Activated naive CD8-positive, alpha-beta T cell treated with anti-CD3 and anti-CD28 coated beads, Interleukin-2, amount 10 ng/mL, durations not matched to agents 7 days and 5 days (primary cell): Measurements from ENCODE around the gene DHDH. TPM values are rescaled to one million over a fixed set of nuclear protein-coding genes. Genes with fewer than 3 reads are reported as not detected.

Experiments used
- ATAC-seq: fragments of 150-1000 bp; cut with Tn5 transposase; one replicate; pipeline ENCODE4 v1.10.0; 2021; ENCODE audit warnings: low read depth, moderate library complexity
- POLR2A ChIA-PET: fragments of 350-600 bp; sonication (Branson Sonifier 250); formaldehyde crosslinking; loops from one replicate; lab custom pipeline; 2021; ENCODE audit warnings: antibody characterized with exemption; lab: Charles Lee
- DNase-seq: peaks from one replicate; pipeline ENCODE4 v3.0.0; 2021
- H3K27ac Mint-ChIP-seq: one replicate; pipeline ENCODE4 v1.8.0; 2022; ENCODE audit warnings: mild to moderate bottlenecking, mixed read lengths
- H3K27me3 Mint-ChIP-seq: one replicate; pipeline ENCODE4 v1.8.0; 2022; ENCODE audit warnings: mild to moderate bottlenecking, moderate library complexity, mixed read lengths
- H3K36me3 Mint-ChIP-seq: one replicate; pipeline ENCODE4 v1.8.0; 2021; ENCODE audit warnings: mild to moderate bottlenecking, mixed read lengths
- H3K4me1 Mint-ChIP-seq: one replicate; pipeline ENCODE4 v1.8.0; 2021; ENCODE audit warnings: mixed read lengths
- H3K4me3 Mint-ChIP-seq: one replicate; pipeline ENCODE4 v1.8.0; 2022; ENCODE audit warnings: mild to moderate bottlenecking, moderate library complexity, mixed read lengths
- H3K9me3 Mint-ChIP-seq: one replicate; pipeline ENCODE4 v1.8.0; 2021; ENCODE audit warnings: mixed read lengths
- total RNA-seq, 2 experiments: library from RNA; stranded (reverse); gene quantifications; one replicate each; pipeline ENCODE4 v1.2.3, GENCODE V29; 2021

The DHDH gene
- total RNA-seq, 2 experiments from 2014 or later, result 1.7 to 2.6 TPM

DNA sequence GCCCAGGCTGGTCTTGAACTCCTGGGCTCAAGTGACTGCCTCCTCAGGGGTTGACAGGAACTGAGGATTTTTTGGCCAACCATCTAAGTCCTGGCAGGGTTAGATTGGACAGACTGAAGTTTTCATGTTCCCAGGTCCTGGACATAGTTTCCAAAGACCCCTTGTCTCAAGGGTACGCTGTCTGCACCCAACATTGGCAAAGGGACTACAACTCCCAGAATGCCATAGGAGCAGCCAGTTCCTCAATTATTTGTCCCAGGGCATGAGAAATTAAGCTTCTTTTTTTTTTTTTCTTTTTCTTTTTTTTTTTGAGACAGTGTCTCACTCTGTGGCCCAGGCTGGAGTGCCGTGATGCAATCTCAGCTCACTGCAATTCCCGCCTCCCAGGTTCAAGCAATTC lies 52.7 kb downstream of the DHDH start:
- Mint-ChIP-seq H3K27me3 (no peaks in the 10 kb centered on the region), H3K4me1 (peaks cover 9% of the 10 kb centered on the region), H3K4me3 (no peak overlapping the region), H3K9me3 (no peaks in the 10 kb centered on the region), H3K36me3 (peaks cover 24% of the 10 kb centered on the region), H3K27ac (no peak overlapping the region)
- ATAC-seq, result no peak
- POLR2A ChIA-PET, result no interaction called here
- DNase-seq, result no peak

GRCh38 chr19:48987323-48987722 lies 53.8 kb downstream of the DHDH start:
- H3K9me3 Mint-ChIP-seq, result no peaks in the 10 kb centered on the region
- POLR2A ChIA-PET, result no interaction called here
- no peak overlapping the region for H3K4me3 Mint-ChIP-seq
- H3K27me3 Mint-ChIP-seq, result no peaks in the 10 kb centered on the region
- peaks cover 13% of the 10 kb centered on the region for H3K4me1 Mint-ChIP-seq
- no peak for ATAC-seq
- H3K36me3 Mint-ChIP-seq, result peaks cover 22% of the 10 kb centered on the region
- DNase-seq, result no peak
- peak overlapping the region; percentile 44 for H3K27ac Mint-ChIP-seq

GRCh38 chr19:48988286-48988685 lies 54.8 kb downstream of the DHDH start:
- Mint-ChIP-seq H3K27me3 (no peaks in the 10 kb centered on the region), H3K27ac (no peak overlapping the region), H3K9me3 (no peaks in the 10 kb centered on the region), H3K4me1 (peaks cover 14% of the 10 kb centered on the region), H3K4me3 (no peak overlapping the region), H3K36me3 (peaks cover 20% of the 10 kb centered on the region)
- ATAC-seq (no peak), DNase-seq (no peak)
- POLR2A ChIA-PET, result no interaction called here

- POLR2A ChIA-PET, result no interaction called here
- no peaks in the 10 kb centered on the region for H3K27me3 Mint-ChIP-seq
Observed at GRCh38 chr19:48988860-48989259, 55.4 kb downstream of the DHDH start.

DNA sequence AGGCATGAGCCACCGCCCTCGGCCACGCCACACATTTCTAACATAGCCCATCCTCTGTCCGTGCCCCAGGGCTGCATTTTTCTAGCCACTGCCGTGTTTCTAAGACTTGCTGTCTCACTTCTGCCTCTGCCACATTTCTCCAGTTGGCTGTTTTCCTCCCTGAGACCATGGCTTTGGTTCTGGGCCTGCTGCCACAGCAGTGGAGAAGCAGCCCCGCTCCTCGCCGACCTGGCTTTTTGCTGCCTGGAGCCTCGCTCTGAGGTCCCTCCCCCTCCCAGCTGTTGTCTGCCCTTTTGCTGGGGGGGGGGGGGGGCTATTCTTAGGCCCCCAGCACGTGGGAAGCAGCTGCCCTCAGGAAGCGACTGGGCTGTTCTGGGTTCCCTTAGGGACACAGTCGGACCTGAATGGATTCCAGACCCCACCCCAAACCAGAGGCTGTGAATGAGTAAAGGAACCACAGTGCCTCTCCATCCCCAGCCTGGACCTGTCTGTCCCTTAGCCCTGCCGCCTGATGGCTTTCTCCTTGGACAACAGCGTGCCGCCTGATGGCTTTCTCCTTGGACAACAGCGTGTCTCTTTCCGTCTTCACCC lies 56.3 kb downstream of the DHDH start:
- H3K4me1 Mint-ChIP-seq, result peaks cover 20% of the 10 kb centered on the region

More at GRCh38 chr19:48988860-48989259, 55.4 kb downstream of the DHDH start:
- peaks cover 16% of the 10 kb centered on the region for H3K4me1 Mint-ChIP-seq
- DNase-seq (no peak), ATAC-seq (no peak)
- H3K9me3 Mint-ChIP-seq, result no peaks in the 10 kb centered on the region
- H3K4me3 Mint-ChIP-seq, result no peak overlapping the region
- peaks cover 20% of the 10 kb centered on the region for H3K36me3 Mint-ChIP-seq
- H3K27ac Mint-ChIP-seq, result no peak overlapping the region

DNA sequence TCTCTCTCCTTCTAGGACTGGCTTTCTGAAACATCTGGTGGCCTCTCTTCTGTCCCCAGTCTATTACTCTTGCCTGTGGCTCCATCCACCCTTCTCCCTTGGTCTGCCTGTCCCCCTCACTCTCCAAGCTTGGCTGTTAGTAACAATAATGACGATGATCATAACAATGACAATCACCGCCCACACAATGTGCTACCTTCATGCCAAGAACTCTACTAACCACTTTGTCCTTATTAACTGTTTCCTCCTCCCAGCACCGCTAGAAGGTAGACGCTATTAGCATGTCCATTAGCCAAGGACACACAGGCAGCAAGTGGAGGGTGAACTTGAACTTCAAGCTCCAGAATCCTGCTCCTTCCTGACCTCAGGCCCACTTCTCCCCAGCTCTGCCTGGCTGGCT lies 56.9 kb downstream of the DHDH start:
- peaks cover 26% of the 10 kb centered on the region for H3K4me1 Mint-ChIP-seq
- ATAC-seq (no peak), DNase-seq (no peak)
- H3K36me3 Mint-ChIP-seq, result peaks cover 19% of the 10 kb centered on the region
- H3K9me3 Mint-ChIP-seq, result no peaks in the 10 kb centered on the region
- no peaks in the 10 kb centered on the region for H3K27me3 Mint-ChIP-seq
- H3K4me3 Mint-ChIP-seq, result no peak overlapping the region
- H3K27ac Mint-ChIP-seq, result peak overlapping the region; percentile 17
- POLR2A ChIA-PET, result no interaction called here

More for the DNA sequence above, 56.3 kb downstream of the DHDH start:
- H3K27ac Mint-ChIP-seq, result peak overlapping the region; percentile 17
- H3K4me3 Mint-ChIP-seq, result no peak overlapping the region
- peaks cover 20% of the 10 kb centered on the region for H3K36me3 Mint-ChIP-seq
- ATAC-seq (no peak), DNase-seq (no peak)
- H3K9me3 Mint-ChIP-seq, result no peaks in the 10 kb centered on the region
- POLR2A ChIA-PET, result no interaction called here
- H3K27me3 Mint-ChIP-seq, result no peaks in the 10 kb centered on the region

- H3K9me3 Mint-ChIP-seq, result no peaks in the 10 kb centered on the region
- H3K36me3 Mint-ChIP-seq, result peaks cover 18% of the 10 kb centered on the region
- no peak overlapping the region for H3K27ac Mint-ChIP-seq
- POLR2A ChIA-PET, result no interaction called here
- DNase-seq (no peak), ATAC-seq (no peak)
- no peak overlapping the region for H3K4me3 Mint-ChIP-seq
- peaks cover 27% of the 10 kb centered on the region for H3K4me1 Mint-ChIP-seq
- H3K27me3 Mint-ChIP-seq, result no peaks in the 10 kb centered on the region
Observed at GRCh38 chr19:48991011-48991609, 57.6 kb downstream of the DHDH start.

DNA sequence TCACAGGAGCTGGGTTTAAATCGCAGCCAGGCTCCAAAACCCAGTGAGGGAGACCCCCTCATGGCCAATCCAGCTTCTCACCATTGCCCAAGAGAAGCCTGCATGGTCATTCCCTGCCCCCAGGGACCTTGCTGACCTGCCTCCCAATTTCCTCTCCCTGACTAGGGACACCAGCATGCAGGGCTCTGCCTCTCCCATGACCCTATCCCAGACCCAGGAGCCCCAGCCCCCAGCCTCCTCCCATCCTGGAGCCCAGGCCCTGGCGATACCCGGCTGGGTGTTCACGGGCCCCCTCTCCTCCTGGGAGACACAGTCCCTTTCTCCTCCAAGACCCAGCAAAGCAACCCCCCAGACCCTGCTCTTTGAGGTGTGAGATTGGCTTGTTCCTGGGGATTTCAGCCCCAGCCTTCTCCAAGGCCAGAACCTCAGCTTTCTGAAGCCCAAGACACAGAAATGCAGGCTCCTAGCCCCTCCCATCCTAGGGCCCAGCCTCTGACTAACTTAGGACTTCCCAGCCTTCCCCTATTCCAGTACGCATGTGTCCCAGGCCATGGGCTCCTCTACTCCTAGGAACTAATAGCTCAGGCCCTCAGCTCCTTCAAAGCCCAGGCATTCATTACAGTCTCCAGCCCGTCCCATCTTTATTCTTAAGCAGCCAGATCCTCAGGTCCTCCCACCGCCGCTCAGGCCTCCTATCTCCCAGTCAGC lies 58.5 kb downstream of the DHDH start:
- ATAC-seq (no peak), DNase-seq (no peak)
- Mint-ChIP-seq H3K9me3 (no peaks in the 10 kb centered on the region), H3K27me3 (no peaks in the 10 kb centered on the region), H3K4me1 (peaks cover 28% of the 10 kb centered on the region), H3K36me3 (peaks cover 18% of the 10 kb centered on the region), H3K4me3 (peak overlapping the region; percentile 92), H3K27ac (peak overlapping the region; percentile 98)
- POLR2A ChIA-PET, result interaction anchor here (0.6 to 2.8 kb wide), 5 partner anchors 8 to 32 kb away, joined by 3 to 21 read pairs (median 14); partner anchors contain the start of gene FTL

- DNase-seq (no peak), ATAC-seq (no peak)
- Mint-ChIP-seq H3K9me3 (no peaks in the 10 kb centered on the region), H3K36me3 (peaks cover 15% of the 10 kb centered on the region), H3K4me3 (peak overlapping the region; percentile 92), H3K4me1 (peaks cover 28% of the 10 kb centered on the region), H3K27me3 (no peaks in the 10 kb centered on the region), H3K27ac (peak overlapping the region; percentile 98)
- POLR2A ChIA-PET, result interaction anchor here (0.6 to 2.8 kb wide), 18 partner anchors 8 to 648 kb away, joined by 3 to 21 read pairs (median 6); partner anchors contain the start of genes CD37, FTL, NUCB1 and PPP1R15A
Observed at GRCh38 chr19:48992581-48993174, 59.2 kb downstream of the DHDH start.

DNA sequence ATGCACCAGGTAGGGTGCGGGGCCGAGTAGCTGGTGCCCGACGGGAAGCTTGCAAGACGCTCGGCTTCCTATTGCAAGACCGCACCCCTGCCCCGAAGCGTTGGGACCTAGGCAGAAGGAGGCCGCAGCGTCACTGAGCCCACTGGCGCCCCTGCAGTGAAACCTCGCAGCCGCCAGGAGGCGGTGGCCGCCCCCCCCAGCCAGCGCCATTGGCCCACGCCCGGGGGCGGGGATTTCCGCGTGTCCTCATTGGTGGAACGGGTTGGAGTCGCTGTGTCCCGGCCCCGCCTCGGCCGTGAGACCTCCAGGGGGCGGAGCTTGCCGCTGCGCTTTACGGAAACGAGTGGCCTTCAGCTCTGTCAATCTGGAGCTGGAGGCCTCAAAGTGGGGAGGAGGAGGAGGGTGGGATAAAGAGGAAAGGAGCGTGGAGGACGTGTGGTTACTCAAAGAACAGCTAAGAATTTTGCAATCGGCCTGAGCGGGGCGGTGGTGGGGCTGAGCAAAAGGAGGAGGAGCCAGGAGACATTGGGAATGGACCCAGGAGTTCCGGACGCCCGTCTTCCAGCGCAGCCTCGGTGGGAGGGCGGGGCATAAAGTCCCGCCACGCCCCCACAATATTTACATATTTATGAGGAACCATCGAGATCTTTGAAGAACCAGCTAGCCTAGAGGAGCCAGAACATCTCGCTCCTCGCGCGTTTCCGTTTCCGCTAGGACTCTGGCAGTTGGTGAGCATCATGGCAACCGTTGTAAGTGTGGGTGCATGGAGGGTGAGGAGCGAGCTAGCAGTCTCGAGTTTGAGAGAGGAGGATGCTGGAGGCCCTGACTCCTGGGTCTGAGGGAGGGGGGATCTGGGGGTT lies 59.9 kb downstream of the DHDH start, which contains the start of the genes GYS1 and RUVBL2:
TSS of gene GYS1 (minus strand) at position 135 of the 860 bp plus-strand sequence. CDS start 197 bp downstream, outside the sequence.
TSS of gene RUVBL2 (plus strand) at position 713 of the 860 bp plus-strand sequence. CDS start at position 738, 25 bp downstream.
- no peaks in the 10 kb centered on the region for H3K9me3 Mint-ChIP-seq
- peak; percentile 90 for ATAC-seq
- H3K27ac Mint-ChIP-seq, result peak within 1 kb of the TSS; percentile 98
- peak within 1 kb of the TSS; percentile 92 for H3K4me3 Mint-ChIP-seq
- no peaks in the 10 kb centered on the region for H3K27me3 Mint-ChIP-seq
- H3K4me1 Mint-ChIP-seq, result peaks cover 27% of the 10 kb centered on the region
- peaks cover 12% of the 10 kb centered on the region for H3K36me3 Mint-ChIP-seq
- DNase-seq, result peak; percentile 99
- POLR2A ChIA-PET, result interaction anchor here (0.6 to 2.8 kb wide), 27 partner anchors 10 to 647 kb away, joined by 3 to 21 read pairs (median 5); partner anchors contain the start of genes BAX, BCAT2, CA11 and CD37

GRCh38 chr19:48994035-48994386 lies 60.5 kb downstream of the DHDH start:
- peaks cover 26% of the 10 kb centered on the region for H3K4me1 Mint-ChIP-seq
- H3K4me3 Mint-ChIP-seq, result peak overlapping the region; percentile 92
- no peaks in the 10 kb centered on the region for H3K27me3 Mint-ChIP-seq
- H3K27ac Mint-ChIP-seq, result peak overlapping the region; percentile 98
- ATAC-seq (no peak), DNase-seq (no peak)
- peaks cover 7% of the 10 kb centered on the region for H3K36me3 Mint-ChIP-seq
- POLR2A ChIA-PET, result interaction anchor here (0.6 to 2.8 kb wide), 19 partner anchors 10 to 375 kb away, joined by 3 to 21 read pairs (median 6); partner anchors contain the start of genes BAX, BCAT2, CD37 and FTL
- H3K9me3 Mint-ChIP-seq, result no peaks in the 10 kb centered on the region
